Hematopoietic multipotent progenitor cell treated with erythropoietin and hydrocortisone succinate and interleukin-3 and kit ligand, for 15 days (in vitro differentiated cells): ENCODE results near the gene GTF3C1.
"Not testable (repeated sequence)": the region's sequence is repeated elsewhere in the genome, so short reads cannot be mapped to it uniquely, and the experiment has no call there.

ENCODE experiments used
- DNase-seq: peaks from one replicate; pipeline ENCODE4 v3.0.0-alpha.2; 2015; ENCODE audit warnings: low spot score

Gene GTF3C1

GRCh38 chr16:27463741-27464591 is 85.7 kb downstream of the GTF3C1 start:
- no peak for DNase-seq

GRCh38 chr16:27462846-27463682 is 86.6 kb downstream of the GTF3C1 start:
- no peak for DNase-seq

DNA sequence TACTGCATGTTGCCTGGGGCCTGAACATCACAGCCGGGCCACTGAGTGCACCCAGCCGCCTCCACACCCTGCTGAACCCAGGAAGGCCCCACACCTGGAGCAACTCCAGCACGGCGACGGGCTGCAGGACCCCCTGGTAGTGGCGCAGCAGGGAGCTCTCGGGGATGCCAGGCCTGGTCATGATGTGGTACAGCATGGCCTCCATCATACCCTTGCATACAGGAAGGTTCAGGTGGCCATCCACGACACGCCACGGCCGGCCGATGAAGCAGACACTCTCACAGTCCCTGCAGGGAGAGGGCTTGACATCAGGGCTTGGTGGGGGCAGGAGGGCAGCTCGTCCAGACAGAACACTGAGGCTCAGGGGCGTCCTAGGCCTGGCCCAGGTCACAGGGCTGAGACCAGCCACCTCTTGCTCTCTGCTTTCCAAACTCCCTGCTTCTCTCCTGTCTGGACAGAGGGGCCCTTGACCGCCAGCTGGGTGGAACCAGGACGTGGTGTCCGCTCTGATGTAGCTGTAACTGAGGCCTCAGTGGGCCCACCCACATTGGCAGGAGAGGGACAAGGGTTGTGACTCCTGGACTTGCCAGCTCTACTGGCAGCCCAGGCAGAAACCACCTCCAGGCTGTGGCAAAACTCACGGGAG is 87.4 kb downstream of the GTF3C1 start:
- no peak for DNase-seq

DNA sequence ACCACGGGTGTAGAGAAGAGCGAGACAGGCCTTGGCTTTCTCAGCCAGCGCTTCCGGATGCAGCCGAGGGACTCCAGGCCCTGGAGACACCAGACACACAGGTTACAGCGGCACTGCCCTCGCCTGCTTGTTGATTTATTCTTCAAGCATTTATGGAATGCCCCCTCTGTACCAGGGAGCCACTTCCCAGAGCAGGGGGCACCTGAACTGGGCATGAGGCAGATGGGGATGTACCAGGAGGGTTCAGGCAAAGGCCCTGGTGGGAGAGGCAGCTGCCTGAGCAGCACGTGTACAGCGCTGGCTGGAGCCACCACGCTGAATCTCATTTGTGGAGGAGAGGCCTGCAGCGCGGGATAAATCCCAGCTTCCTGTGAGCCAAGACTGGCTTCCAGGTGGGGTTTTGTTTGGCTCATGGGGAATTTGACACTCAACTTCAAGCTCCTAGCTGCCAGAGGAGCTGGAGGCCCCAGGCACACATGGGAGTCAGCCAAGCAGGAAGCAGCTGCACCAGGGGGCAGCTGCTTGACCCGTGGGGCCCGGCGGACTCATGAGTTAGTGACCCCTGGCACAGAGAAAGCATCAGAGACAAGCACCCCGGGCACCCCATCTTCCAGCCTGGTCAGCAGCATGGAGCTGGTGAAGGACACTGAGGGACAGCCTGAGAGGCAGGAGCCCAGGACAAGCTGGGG is 88.1 kb downstream of the GTF3C1 start:
- DNase-seq = no peak

GRCh38 chr16:27460663-27461482 is 88.8 kb downstream of the GTF3C1 start:
- no peak for DNase-seq

DNA sequence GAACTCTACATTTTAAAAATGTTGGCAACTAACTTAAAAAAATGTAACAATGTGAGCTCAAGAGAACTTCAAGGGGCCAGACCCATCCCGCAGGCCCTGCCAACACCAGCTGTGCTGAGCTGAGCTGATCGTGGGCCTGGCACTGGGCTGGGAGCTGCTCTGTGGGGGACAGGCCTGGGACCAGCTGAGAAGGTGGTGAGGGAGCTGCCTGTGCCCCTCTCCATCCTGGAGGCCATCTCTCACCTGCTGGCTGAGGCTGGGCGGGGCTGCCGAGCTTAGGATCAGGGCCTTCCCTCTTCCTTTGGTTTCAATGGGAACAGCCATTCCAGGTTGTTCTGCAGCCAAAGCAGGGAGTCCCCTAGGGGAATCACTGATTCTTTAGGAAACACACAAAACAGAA is 89.5 kb downstream of the GTF3C1 start:
- no peak for DNase-seq

DNA sequence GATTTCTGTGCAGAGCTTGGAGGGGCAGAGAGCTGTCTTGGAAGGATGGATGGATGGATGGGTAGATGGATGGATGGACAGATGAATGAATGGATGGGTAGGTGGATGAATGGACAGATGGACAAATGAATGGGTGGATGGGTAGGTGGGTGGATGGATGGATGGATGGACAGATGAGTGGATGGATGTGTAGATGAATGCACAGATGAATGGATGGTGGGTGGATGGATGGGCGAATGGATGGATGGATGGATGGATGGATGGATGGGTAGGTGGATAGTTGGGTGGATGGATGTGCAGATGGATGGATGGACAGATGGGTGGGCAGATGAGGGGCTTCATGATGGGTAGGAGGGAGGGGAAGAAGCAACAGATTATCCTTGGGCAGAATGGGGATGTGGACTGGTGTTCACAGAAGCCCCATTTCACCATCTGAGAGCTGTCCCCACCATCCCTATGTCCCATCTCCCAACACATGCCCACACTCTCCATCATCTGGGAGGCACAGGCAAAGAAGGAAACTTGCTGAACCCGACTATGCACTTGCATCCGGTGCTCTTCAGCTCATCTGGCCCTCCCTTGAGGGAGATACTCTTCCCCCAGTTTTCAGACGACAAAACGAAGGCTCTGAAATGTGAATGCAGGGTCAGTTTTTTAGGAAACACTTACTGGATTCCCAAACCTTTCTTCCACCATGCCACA is 90.6 kb downstream of the GTF3C1 start:
- no peak for DNase-seq

DNA sequence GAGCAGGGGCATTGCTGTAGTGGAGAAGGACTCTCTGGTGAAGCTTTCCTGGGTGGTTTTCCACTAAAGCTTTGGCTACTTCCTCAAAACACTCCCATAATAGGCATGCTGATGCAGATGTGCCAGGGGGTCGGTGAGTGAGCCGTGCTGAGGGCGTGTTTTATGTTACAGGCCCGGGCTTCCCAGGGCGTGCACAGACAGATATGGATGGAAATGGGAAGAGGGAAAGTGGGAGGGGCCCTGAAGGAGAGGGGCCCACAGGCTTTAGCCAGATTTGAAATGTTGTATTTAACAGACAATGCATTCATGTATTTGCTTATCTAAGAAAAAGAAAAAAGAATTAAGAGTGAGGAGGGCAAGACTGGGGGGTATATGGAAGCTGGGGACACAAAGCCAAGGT is 91.5 kb downstream of the GTF3C1 start:
- DNase-seq = no peak

GRCh38 chr16:27457605-27457900 is 92.2 kb downstream of the GTF3C1 start:
- not testable (repeated sequence) for DNase-seq

GRCh38 chr16:27455700-27456099 is 94.0 kb downstream of the GTF3C1 start:
- no peak for DNase-seq

DNA sequence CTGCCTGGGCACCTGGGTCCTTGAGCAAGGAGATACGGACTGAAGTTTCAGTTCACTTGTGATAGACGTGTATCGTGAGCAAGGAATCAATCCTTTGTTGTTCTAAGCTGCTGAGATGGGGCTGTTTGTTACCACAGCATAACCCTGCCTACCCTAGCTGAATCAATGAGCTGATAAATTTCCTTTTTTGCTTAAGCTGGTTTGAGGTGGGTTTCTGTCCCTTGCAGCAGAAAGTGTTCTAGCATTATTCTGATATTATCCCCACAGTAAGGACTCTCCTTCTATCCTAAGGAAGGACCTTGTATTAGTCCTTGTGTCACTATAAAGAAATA is 96.3 kb downstream of the GTF3C1 start:
- DNase-seq = no peak

- DNase-seq = no peak
Measured at GRCh38 chr16:27452569-27453493, 96.9 kb downstream of the GTF3C1 start.

DNA sequence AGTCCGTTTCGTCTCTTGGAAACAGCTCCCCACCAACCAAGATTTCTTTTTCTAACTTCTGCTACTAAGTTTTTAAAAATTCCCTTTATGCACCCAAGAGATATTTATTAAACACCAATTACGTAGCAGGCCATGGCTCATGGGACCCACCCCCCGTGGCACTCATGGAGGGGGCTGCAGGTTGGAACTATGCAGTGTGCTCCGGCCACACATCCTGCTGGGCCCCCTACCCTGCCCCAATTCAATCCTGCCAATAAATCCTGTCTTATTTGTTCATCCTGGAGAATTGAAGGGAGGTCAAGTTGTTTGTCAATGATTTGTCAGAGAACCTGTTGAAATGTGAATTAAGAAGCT is 99.5 kb downstream of the GTF3C1 start:
- no peak for DNase-seq

GRCh38 chr16:27449434-27450195 is 100.1 kb downstream of the GTF3C1 start:
- DNase-seq = no peak

DNA sequence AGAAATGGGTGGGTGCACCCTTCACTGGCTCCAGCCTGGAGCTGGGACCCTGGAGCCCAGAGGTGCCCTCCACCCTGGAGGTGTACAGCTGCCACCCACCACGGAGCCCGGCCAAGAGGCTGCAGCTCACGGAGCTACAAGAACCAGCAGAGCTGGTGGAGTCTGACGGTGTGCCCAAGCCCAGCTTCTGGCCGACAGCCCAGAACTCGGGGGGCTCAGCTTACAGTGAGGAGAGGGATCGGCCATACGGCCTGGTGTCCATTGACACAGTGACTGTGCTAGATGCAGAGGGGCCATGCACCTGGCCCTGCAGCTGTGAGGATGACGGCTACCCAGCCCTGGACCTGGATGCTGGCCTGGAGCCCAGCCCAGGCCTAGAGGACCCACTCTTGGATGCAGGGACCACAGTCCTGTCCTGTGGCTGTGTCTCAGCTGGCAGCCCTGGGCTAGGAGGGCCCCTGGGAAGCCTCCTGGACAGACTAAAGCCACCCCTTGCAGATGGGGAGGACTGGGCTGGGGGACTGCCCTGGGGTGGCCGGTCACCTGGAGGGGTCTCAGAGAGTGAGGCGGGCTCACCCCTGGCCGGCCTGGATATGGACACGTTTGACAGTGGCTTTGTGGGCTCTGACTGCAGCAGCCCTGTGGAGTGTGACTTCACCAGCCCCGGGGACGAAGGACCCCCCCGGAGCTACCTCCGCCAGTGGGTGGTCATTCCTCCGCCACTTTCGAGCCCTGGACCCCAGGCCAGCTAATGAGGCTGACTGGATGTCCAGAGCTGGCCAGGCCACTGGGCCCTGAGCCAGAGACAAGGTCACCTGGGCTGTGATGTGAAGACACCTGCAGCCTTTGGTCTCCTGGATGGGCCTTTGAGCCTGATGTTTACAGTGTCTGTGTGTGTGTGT is 100.9 kb downstream of the GTF3C1 start:
- no peak for DNase-seq

GRCh38 chr16:27447301-27447700 is 102.4 kb downstream of the GTF3C1 start:
- DNase-seq = no peak

DNA sequence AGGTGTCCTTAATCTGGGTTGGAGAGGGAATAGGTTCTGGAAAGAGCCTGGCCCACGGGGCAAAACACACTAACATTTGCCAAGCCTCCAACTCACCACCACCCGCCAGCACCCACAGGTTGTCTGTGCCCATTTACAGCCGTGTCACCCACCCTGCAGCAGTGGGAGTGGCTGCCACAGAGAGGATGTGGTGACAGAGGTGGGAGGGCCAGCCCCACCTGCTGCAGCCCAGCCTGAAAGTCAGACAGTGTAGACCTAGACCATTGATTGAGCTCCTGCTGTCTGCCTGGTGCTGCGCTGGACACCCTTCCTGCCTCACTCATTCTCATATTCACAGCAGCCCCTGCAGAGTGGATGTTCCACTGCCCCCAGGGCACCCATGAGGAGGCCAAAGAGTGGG is 103.0 kb downstream of the GTF3C1 start:
- no peak for DNase-seq

- no peak for DNase-seq
Measured at GRCh38 chr16:27445502-27446175, 104.1 kb downstream of the GTF3C1 start.
